DOHH2 (cell line): ENCODE measurements around the gene BMERB1.
"Not testable (repeated sequence)": the region's sequence is repeated elsewhere in the genome, so short reads cannot be mapped to it uniquely, and the experiment has no call there.

Experiments
- H3F3A ChIP-seq: fragments of 200-600 bp; sonication (generic), shearing (Covaris generic); 2 replicates; pipeline ENCODE4 v1.6.0; 2016; ENCODE audit warnings: antibody characterized with exemption, mild to moderate bottlenecking; ENCODE audit not compliant: control insufficient read depth, insufficient read depth
- H3K27ac ChIP-seq: fragments of 200-600 bp; sonication (generic); 2 replicates; pipeline ENCODE4 v1.5.1; 2014; ENCODE audit warnings: low read depth, mild to moderate bottlenecking, low read length, moderate library complexity
- H3K27me3 ChIP-seq: fragments of 200-600 bp; sonication (generic); 2 replicates; pipeline ENCODE4 v1.6.1; 2014; ENCODE audit warnings: mild to moderate bottlenecking, low read length, mixed read lengths; ENCODE audit not compliant: control insufficient read depth
- H3K36me3 ChIP-seq: fragments of 200-600 bp; sonication (generic); 2 replicates; pipeline ENCODE4 v1.6.1; 2014; ENCODE audit warnings: mild to moderate bottlenecking, low read length, moderate library complexity, mixed read lengths; ENCODE audit not compliant: control insufficient read depth
- H3K4me1 ChIP-seq: fragments of 200-600 bp; sonication (generic); 2 replicates; pipeline ENCODE4 v1.6.1; 2014; ENCODE audit warnings: mild to moderate bottlenecking, low read length, mixed read lengths; ENCODE audit not compliant: control insufficient read depth
- H3K4me2 ChIP-seq: fragments of 200-600 bp; sonication (generic); 2 replicates; pipeline ENCODE4 v1.6.0; 2014; ENCODE audit warnings: mild to moderate bottlenecking, low read length, moderate library complexity
- H3K4me3 ChIP-seq: fragments of 200-600 bp; sonication (generic); 2 replicates; pipeline ENCODE4 v1.5.1; 2014; ENCODE audit warnings: mild to moderate bottlenecking, low read length, mixed read lengths
- H3K79me2 ChIP-seq: fragments of 200-600 bp; sonication (generic); 2 replicates; pipeline ENCODE4 v1.6.1; 2014; ENCODE audit warnings: mild to moderate bottlenecking, low read length, mixed read lengths; ENCODE audit not compliant: control insufficient read depth
- H3K9me2 ChIP-seq: fragments of 200-600 bp; sonication (generic); replicated peaks from 2 replicates; pipeline ENCODE4 v1.6.1; 2014; ENCODE audit warnings: mild to moderate bottlenecking, low read length, mixed read lengths; ENCODE audit not compliant: control insufficient read depth
- H3K9me3 ChIP-seq: fragments of 200-600 bp; sonication (generic); 2 replicates; pipeline ENCODE4 v1.6.1; 2014; ENCODE audit warnings: antibody characterized with exemption, low read length, mixed read lengths; ENCODE audit not compliant: control insufficient read depth, insufficient read depth
- H4K20me1 ChIP-seq: fragments of 200-600 bp; sonication (generic); 2 replicates; pipeline ENCODE4 v1.6.0; 2014; ENCODE audit warnings: low read depth, mild to moderate bottlenecking, antibody characterized with exemption, low read length, moderate library complexity; ENCODE audit not compliant: control insufficient read depth, insufficient read depth
- EZH2phosphoT487 ChIP-seq: fragments of 200-600 bp; sonication (generic); IDR thresholded peaks from 2 replicates; pipeline ENCODE4 v1.6.1; 2017; ENCODE audit warnings: borderline replicate concordance, mild to moderate bottlenecking, antibody characterized with exemption, low read length, moderate library complexity, mixed read lengths
- TF ChIP-seq, protein P1 (sequence below): fragments of 200-600 bp; sonication (generic); IDR thresholded peaks from one replicate; pipeline ENCODE4 v1.5.1; 2014; ENCODE audit warnings: antibody characterized with exemption, mild to moderate bottlenecking, low read depth, low read length; ENCODE audit not compliant: poor library complexity, severe bottlenecking

BMERB1 gene

DNA sequence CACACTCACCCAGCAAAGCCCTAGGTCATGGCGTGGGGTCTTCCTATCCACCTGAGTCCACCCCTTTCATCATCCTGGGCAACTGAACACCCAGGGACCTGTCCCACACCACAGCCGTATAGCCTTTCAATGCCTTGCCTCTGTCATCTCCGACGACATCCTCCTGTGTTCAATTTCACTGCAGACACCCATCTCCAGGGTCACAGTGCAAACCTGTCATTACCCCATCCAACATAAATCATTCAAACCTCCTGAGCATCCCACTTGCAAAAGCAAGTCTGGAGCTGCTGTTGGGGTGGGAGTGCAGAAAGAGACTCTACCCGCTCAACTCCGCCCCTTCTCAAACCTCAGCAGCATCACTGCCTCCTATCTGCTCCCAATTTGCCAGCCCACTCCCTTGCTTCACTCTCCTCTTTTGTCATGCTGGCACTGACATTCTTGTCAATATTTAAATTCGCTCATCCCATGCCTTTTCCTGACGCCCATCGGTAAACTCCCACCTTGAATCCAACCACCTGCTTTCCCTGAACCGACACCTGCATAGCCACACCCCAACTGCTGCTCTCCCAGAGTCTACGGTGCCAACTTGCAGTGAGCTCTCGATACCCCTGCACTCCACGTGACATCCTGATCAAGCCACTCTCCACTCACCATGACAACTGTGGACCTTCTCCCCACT is 171.6 kb downstream of the BMERB1 start:
- Histone ChIP-seq H3K9me3 (no peaks in the 10 kb centered on the region), H3F3A (no peaks in the 10 kb centered on the region), H3K27ac (no peak overlapping the region), H3K4me2 (no peak overlapping the region), H3K4me3 (no peak overlapping the region), H3K9me2 (no peaks in the 10 kb centered on the region), H3K79me2 (no peaks in the 10 kb centered on the region), H3K36me3 (peaks cover 98% of the 10 kb centered on the region), H3K27me3 (no peaks in the 10 kb centered on the region), H3K4me1 (no peaks in the 10 kb centered on the region), H4K20me1 (no peaks in the 10 kb centered on the region)
- no peak for TF ChIP-seq EZH2phosphoT487
- TF ChIP-seq, protein P1, sequence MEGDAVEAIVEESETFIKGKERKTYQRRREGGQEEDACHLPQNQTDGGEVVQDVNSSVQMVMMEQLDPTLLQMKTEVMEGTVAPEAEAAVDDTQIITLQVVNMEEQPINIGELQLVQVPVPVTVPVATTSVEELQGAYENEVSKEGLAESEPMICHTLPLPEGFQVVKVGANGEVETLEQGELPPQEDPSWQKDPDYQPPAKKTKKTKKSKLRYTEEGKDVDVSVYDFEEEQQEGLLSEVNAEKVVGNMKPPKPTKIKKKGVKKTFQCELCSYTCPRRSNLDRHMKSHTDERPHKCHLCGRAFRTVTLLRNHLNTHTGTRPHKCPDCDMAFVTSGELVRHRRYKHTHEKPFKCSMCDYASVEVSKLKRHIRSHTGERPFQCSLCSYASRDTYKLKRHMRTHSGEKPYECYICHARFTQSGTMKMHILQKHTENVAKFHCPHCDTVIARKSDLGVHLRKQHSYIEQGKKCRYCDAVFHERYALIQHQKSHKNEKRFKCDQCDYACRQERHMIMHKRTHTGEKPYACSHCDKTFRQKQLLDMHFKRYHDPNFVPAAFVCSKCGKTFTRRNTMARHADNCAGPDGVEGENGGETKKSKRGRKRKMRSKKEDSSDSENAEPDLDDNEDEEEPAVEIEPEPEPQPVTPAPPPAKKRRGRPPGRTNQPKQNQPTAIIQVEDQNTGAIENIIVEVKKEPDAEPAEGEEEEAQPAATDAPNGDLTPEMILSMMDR, result no peak

DNA sequence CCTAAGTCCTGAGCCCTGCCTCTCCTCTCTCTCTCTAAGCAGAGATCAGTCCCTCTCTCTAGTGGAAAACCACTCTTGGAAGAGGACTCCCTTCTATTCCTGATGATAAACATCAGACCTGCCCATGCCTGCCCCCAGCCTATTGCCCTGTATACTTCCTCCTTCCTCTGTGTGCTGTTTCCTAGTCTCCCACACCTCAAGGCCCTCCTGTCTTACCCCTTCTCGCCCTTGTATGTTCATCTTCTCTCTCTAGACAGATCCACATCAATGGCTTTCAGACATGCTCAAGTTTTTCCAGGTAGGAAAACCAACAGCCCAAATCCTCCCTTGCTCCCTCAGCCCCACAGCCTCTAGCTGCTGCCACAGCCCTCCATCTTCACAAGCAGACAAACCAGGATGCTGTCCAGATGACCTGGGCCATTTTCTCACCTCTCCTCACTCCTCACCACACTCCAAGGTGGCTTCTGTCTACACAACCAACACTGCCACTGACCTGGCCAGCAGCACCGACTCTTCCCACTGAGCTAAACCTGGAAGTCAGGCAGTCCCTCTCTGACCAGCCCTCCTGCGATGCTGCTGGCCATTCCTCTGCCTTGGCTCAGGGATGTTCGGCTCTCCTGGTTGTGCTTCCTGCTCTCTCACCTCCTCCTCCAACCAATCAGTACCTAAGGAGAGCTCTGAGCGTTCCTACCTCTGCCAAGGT is 172.3 kb downstream of the BMERB1 start:
- no peak overlapping the region for H3K27ac ChIP-seq

DNA sequence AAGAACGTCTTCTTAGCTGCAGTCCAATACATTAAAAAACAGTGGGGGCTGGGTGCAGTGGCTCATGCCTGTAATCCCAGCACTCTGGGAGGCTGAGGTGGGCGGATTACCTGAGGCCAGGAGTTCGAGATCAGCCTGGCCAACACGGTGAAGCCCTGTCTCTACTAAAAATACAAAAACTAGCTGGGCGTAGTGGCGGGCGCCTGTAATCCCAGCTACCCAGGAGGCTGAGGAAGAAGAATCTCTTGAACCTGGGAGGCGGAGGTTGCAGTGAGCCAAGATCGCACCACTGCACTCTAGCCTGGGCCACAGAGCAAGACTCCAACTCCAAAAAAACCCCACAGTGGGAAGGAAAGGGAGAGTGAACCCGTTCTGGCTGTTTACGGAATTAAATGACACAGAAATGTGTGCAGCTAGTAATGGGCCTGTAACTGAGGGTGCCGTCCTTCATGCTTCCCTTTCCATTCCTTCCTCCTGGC is 172.9 kb downstream of the BMERB1 start:
- peaks cover 97% of the 10 kb centered on the region for H3K36me3 ChIP-seq

More for the DNA sequence above, 172.3 kb downstream of the BMERB1 start:
- Histone ChIP-seq H3F3A (no peaks in the 10 kb centered on the region), H3K36me3 (peaks cover 97% of the 10 kb centered on the region), H3K4me1 (no peaks in the 10 kb centered on the region), H3K9me3 (no peaks in the 10 kb centered on the region), H3K27me3 (no peaks in the 10 kb centered on the region), H3K9me2 (no peaks in the 10 kb centered on the region), H4K20me1 (no peaks in the 10 kb centered on the region), H3K79me2 (no peaks in the 10 kb centered on the region), H3K4me2 (no peak overlapping the region), H3K4me3 (no peak overlapping the region)
- TF ChIP-seq, protein P1, result no peak
- no peak for TF ChIP-seq EZH2phosphoT487

DNA sequence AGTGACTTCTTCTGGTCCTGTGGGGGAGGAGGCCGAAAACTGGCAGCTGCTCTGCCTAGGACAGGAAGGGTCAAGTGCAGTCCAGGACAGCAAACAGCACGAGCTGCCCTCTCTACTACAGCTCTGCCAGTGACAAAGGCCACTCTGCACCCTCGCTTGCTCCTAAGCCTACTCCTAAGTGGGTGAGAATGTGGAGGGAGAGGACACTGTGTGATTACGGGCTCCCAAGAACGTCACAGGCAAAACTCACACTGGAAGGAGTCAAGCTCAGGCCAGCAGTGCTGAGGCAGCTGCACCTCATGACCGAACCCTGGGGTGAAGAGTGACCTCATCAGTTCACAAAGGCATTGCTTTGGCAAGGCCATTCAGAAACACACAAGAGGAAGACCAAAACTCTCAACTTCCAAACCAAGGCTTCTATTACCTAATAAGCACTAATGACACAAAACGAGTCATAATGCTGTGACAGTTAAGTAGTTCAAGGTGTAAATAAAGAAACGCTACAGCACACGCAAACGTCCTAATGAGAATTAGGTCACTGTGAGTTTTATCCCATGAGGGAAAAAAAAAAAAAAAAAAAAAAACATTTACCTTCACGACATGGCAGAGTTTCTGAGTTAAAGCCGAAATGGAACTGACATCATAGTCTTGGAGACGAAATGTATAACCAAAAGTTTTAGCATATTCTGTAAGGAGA is 173.5 kb downstream of the BMERB1 start:
- Histone ChIP-seq H3K36me3 (peaks cover 97% of the 10 kb centered on the region), H3K4me2 (no peak overlapping the region), H3K9me3 (no peaks in the 10 kb centered on the region), H4K20me1 (no peaks in the 10 kb centered on the region), H3K4me1 (no peaks in the 10 kb centered on the region), H3K79me2 (no peaks in the 10 kb centered on the region), H3K27me3 (no peaks in the 10 kb centered on the region), H3K27ac (no peak overlapping the region), H3K4me3 (no peak overlapping the region), H3F3A (no peaks in the 10 kb centered on the region), H3K9me2 (no peaks in the 10 kb centered on the region)
- TF ChIP-seq, protein P1, result no peak
- TF ChIP-seq EZH2phosphoT487, result no peak

More for the DNA sequence above, 172.9 kb downstream of the BMERB1 start:
- not testable (repeated sequence) for H3K4me3 ChIP-seq, H3K9me2 ChIP-seq, H3F3A ChIP-seq, H3K4me1 ChIP-seq, H3K27ac ChIP-seq, H3K79me2 ChIP-seq, H3K4me2 ChIP-seq, H3K9me3 ChIP-seq, H3K27me3 ChIP-seq, H4K20me1 ChIP-seq
